Lower leg skin (tissue), 3 donors: ENCODE results near the gene GOLGA3.

Experiments used
- CTCF ChIP-seq, 3 donors: fragments of 450-650 bp; IDR thresholded peaks; one replicate each; pipeline ENCODE4 v1.5.1; 2016; ENCODE audit warnings: antibody characterized with exemption in 3 of 3, mild to moderate bottlenecking in 3 of 3, moderate library complexity in 2 of 3
- POLR2A ChIP-seq, 2 donors: fragments of 450-650 bp; IDR thresholded peaks; one replicate each; pipeline ENCODE4 v1.6.1; 2016 to 2017; ENCODE audit warnings: antibody characterized with exemption in 2 of 2, mild to moderate bottlenecking in 1 of 2, moderate library complexity in 1 of 2

GRCh38 chr12:132874175-132874574 is 45.5 kb upstream of the GOLGA3 start:
- TF ChIP-seq CTCF (IDR thresholded peaks at IDR 0.05) (no peak), POLR2A (IDR thresholded peaks at IDR 0.05) (no peak)
